HAP-1 (cell line): ENCODE data around the gene ENDOG.
A peak's percentile ranks its signal among the peaks of the same experiment; 100 is the strongest.

Source experiments
- DNase-seq, 2 experiments: peaks; one replicate each; pipeline ENCODE4 v3.0.0-alpha.2; 2016 to 2020; ENCODE audit warnings: low spot score in 2 of 2
- H3K27me3 ChIP-seq: fragments of 250-450 bp; sonication (Bioruptor Pico); 2 replicates; pipeline ENCODE4 v1.5.1; 2020; ENCODE audit warnings: low read depth, mild to moderate bottlenecking, moderate library complexity
- H3K36me3 ChIP-seq: fragments of 250-450 bp; sonication (Bioruptor Pico); replicated peaks from 2 replicates; pipeline ENCODE4 v1.5.1; 2020; ENCODE audit warnings: mild to moderate bottlenecking
- H3K4me1 ChIP-seq: fragments of 250-450 bp; sonication (Bioruptor Pico); 2 replicates; pipeline ENCODE4 v1.5.1; 2020; ENCODE audit warnings: mild to moderate bottlenecking
- H3K4me3 ChIP-seq: fragments of 250-450 bp; sonication (Bioruptor Pico); 2 replicates; pipeline ENCODE4 v1.5.1; 2020; ENCODE audit warnings: mild to moderate bottlenecking, moderate library complexity
- H3K9me3 ChIP-seq: fragments of 250-450 bp; sonication (Bioruptor Pico); 2 replicates; pipeline ENCODE4 v1.5.1; 2020; ENCODE audit warnings: mild to moderate bottlenecking, moderate library complexity
- in situ Hi-C: fragments of 300-500 bp; cut with MboI; formaldehyde crosslinking; loops from 3 replicates; pipeline ENCODE4 v1.14.3; 2020; ENCODE audit warnings: low sequenced_read_pairs, inconsistent platforms, mixed read lengths

ENDOG gene

GRCh38 chr9:128818839-128819715 lies 777 bp downstream of the ENDOG start:
- peaks cover 27% of the 10 kb centered on the region for H3K36me3 ChIP-seq
- H3K4me3 ChIP-seq = peak overlapping the region; percentile 47
- no peaks in the 10 kb centered on the region for H3K27me3 ChIP-seq
- DNase-seq = peak in 1 of 2 experiments; percentile 56
- in situ Hi-C loops = loop anchor here (10.0 kb wide), 1 partner anchor 84 kb away; no protein-coding TSS in a partner anchor
- no peaks in the 10 kb centered on the region for H3K9me3 ChIP-seq
- peaks cover 10% of the 10 kb centered on the region for H3K4me1 ChIP-seq

GRCh38 chr9:128819716-128820664 lies 1.7 kb downstream of the ENDOG start:
- Histone ChIP-seq H3K27me3 (no peaks in the 10 kb centered on the region), H3K36me3 (peaks cover 35% of the 10 kb centered on the region), H3K4me1 (peaks cover 10% of the 10 kb centered on the region), H3K4me3 (peak overlapping the region; percentile 47), H3K9me3 (no peaks in the 10 kb centered on the region)
- in situ Hi-C loops = loop anchor here (10.0 kb wide), 1 partner anchor 85 kb away; no protein-coding TSS in a partner anchor
- DNase-seq = peak; percentile 36 to 70

- in situ Hi-C loops = no loop called here
- Histone ChIP-seq H3K4me3 (no peak overlapping the region), H3K36me3 (peaks cover 44% of the 10 kb centered on the region), H3K4me1 (peaks cover 10% of the 10 kb centered on the region), H3K9me3 (no peaks in the 10 kb centered on the region), H3K27me3 (no peaks in the 10 kb centered on the region)
- no peak for DNase-seq
Observed at GRCh38 chr9:128820665-128821583, 2.6 kb downstream of the ENDOG start.

GRCh38 chr9:128821584-128822406 lies 3.5 kb downstream of the ENDOG start:
- no peaks in the 10 kb centered on the region for H3K27me3 ChIP-seq
- no peaks in the 10 kb centered on the region for H3K9me3 ChIP-seq
- no peak for DNase-seq
- no peak overlapping the region for H3K4me3 ChIP-seq
- in situ Hi-C loops = no loop called here
- peaks cover 53% of the 10 kb centered on the region for H3K36me3 ChIP-seq
- peaks cover 10% of the 10 kb centered on the region for H3K4me1 ChIP-seq

- Histone ChIP-seq H3K4me3 (no peak overlapping the region), H3K9me3 (no peaks in the 10 kb centered on the region), H3K27me3 (no peaks in the 10 kb centered on the region), H3K4me1 (peaks cover 10% of the 10 kb centered on the region), H3K36me3 (peaks cover 60% of the 10 kb centered on the region)
- in situ Hi-C loops = no loop called here
- DNase-seq = no peak
Observed at GRCh38 chr9:128822407-128823042, 4.2 kb downstream of the ENDOG start.

- Histone ChIP-seq H3K9me3 (no peaks in the 10 kb centered on the region), H3K36me3 (peaks cover 66% of the 10 kb centered on the region), H3K4me1 (peaks cover 5% of the 10 kb centered on the region), H3K27me3 (no peaks in the 10 kb centered on the region), H3K4me3 (no peak overlapping the region)
- no peak for DNase-seq
- in situ Hi-C loops = no loop called here
Observed at GRCh38 chr9:128823362-128823902, 5.1 kb downstream of the ENDOG start.

- Histone ChIP-seq H3K27me3 (no peaks in the 10 kb centered on the region), H3K9me3 (no peaks in the 10 kb centered on the region), H3K4me3 (no peak overlapping the region), H3K36me3 (peaks cover 66% of the 10 kb centered on the region), H3K4me1 (peaks cover 5% of the 10 kb centered on the region)
- DNase-seq = no peak
- in situ Hi-C loops = no loop called here
Observed at GRCh38 chr9:128823903-128824406, 5.7 kb downstream of the ENDOG start.

- no peaks in the 10 kb centered on the region for H3K9me3 ChIP-seq
- DNase-seq = no peak
- no peaks in the 10 kb centered on the region for H3K27me3 ChIP-seq
- in situ Hi-C loops = no loop called here
- H3K4me1 ChIP-seq = peaks cover 1% of the 10 kb centered on the region
- H3K36me3 ChIP-seq = peaks cover 66% of the 10 kb centered on the region
- H3K4me3 ChIP-seq = no peak overlapping the region
Observed at GRCh38 chr9:128824911-128825310, 6.6 kb downstream of the ENDOG start.

GRCh38 chr9:128825923-128826700 lies 7.8 kb downstream of the ENDOG start:
- in situ Hi-C loops = no loop called here

GRCh38 chr9:128828267-128828666 lies 10.0 kb downstream of the ENDOG start:
- in situ Hi-C loops = no loop called here
- Histone ChIP-seq H3K4me1 (peaks cover 4% of the 10 kb centered on the region; the same call in 1 of the 2 replicates), H3K36me3 (peaks cover 47% of the 10 kb centered on the region), H3K4me3 (peak overlapping the region; percentile 95), H3K27me3 (no peaks in the 10 kb centered on the region), H3K9me3 (no peaks in the 10 kb centered on the region)
- no peak for DNase-seq

More at GRCh38 chr9:128825923-128826700, 7.8 kb downstream of the ENDOG start:
- H3K4me1 ChIP-seq = peaks cover 4% of the 10 kb centered on the region; the same call in 1 of the 2 replicates
- no peak for DNase-seq
- H3K4me3 ChIP-seq = no peak overlapping the region
- peaks cover 66% of the 10 kb centered on the region for H3K36me3 ChIP-seq
- H3K9me3 ChIP-seq = no peaks in the 10 kb centered on the region
- no peaks in the 10 kb centered on the region for H3K27me3 ChIP-seq
